Astrocyte (in vitro differentiated cells and primary cell): ENCODE measurements around the gene SYVN1.

Source experiments
- CTCF ChIP-seq: IDR thresholded peaks from 2 replicates; pipeline ENCODE4 v1.5.1; 2011; ENCODE audit warnings: low read depth, mild to moderate bottlenecking, inconsistent platforms, low read length, moderate library complexity; ENCODE audit not compliant: insufficient read depth
- EZH2 ChIP-seq: IDR thresholded peaks from 2 replicates; pipeline ENCODE4 v1.6.1; 2012; ENCODE audit warnings: mild to moderate bottlenecking, low read length, inconsistent platforms; ENCODE audit not compliant: insufficient read depth

GRCh38 chr11:65159012-65159411 lies 24.7 kb upstream of the SYVN1 start:
- TF ChIP-seq CTCF (no peak), EZH2 (no peak)
